SK-N-SH treated with all-trans-retinoic acid at 6 μM for 48 hours (cell line): Measurements from ENCODE around the gene CTR9.

Source experiments
- ATAC-seq: fragments of 200-7000 bp; cut with Tn5 transposase; 3 replicates; pipeline ENCODE4 v1.9.1; 2020; ENCODE audit warnings: mild to moderate bottlenecking, moderate library complexity
- BACH2 ChIP-seq: fragments of 250-450 bp; sonication (Bioruptor Pico); IDR thresholded peaks from 2 replicates; pipeline ENCODE4 v1.9.0; 2021; ENCODE audit warnings: mild to moderate bottlenecking, borderline replicate concordance
- CREB5 ChIP-seq: fragments of 250-450 bp; sonication (Bioruptor Pico); IDR thresholded peaks from 2 replicates; pipeline ENCODE4 v1.5.1; 2020; ENCODE audit warnings: low read depth, mild to moderate bottlenecking, moderate library complexity
- CSRNP3 ChIP-seq: fragments of 250-450 bp; sonication (Bioruptor Pico); IDR thresholded peaks from 2 replicates; pipeline ENCODE4 v1.5.1; 2021; ENCODE audit warnings: mild to moderate bottlenecking, moderate library complexity
- ESRRG ChIP-seq: fragments of 250-450 bp; sonication (Bioruptor Pico); IDR thresholded peaks from 2 replicates; pipeline ENCODE4 v1.6.1; 2021; ENCODE audit warnings: mild to moderate bottlenecking
- GLIS3 ChIP-seq: fragments of 250-450 bp; sonication (Bioruptor Pico); IDR thresholded peaks from 2 replicates; pipeline ENCODE4 v1.5.0; 2020; ENCODE audit warnings: mild to moderate bottlenecking, moderate library complexity
- ISL1 ChIP-seq: fragments of 250-450 bp; sonication (Bioruptor Pico); IDR thresholded peaks from 2 replicates; pipeline ENCODE4 v2.1.2; 2022; ENCODE audit warnings: mild to moderate bottlenecking, moderate library complexity
- OSR1 ChIP-seq: fragments of 250-450 bp; sonication (Bioruptor Pico); IDR thresholded peaks from 2 replicates; pipeline ENCODE4 v1.8.0; 2022; ENCODE audit warnings: moderate library complexity, mild to moderate bottlenecking, inconsistent platforms
- PATZ1 ChIP-seq: fragments of 250-450 bp; sonication (Bioruptor Pico); IDR thresholded peaks from 2 replicates; pipeline ENCODE4 v1.8.0; 2020; ENCODE audit warnings: mild to moderate bottlenecking, moderate library complexity, borderline replicate concordance
- POU6F1 ChIP-seq: fragments of 250-450 bp; sonication (Bioruptor Pico); IDR thresholded peaks from 2 replicates; pipeline ENCODE4 v1.8.0; 2021; ENCODE audit warnings: low read depth, mild to moderate bottlenecking, moderate library complexity, borderline replicate concordance
- PPARA ChIP-seq: fragments of 250-450 bp; sonication (Bioruptor Pico); IDR thresholded peaks from 2 replicates; pipeline ENCODE4 v1.5.0; 2020; ENCODE audit warnings: mild to moderate bottlenecking, borderline replicate concordance
- RARB ChIP-seq: fragments of 250-450 bp; sonication (Bioruptor Pico); IDR thresholded peaks from 2 replicates; pipeline ENCODE4 v1.8.0; 2021; ENCODE audit warnings: mild to moderate bottlenecking, moderate library complexity
- TCF4 ChIP-seq: fragments of 250-450 bp; sonication (Bioruptor Pico); IDR thresholded peaks from 2 replicates; pipeline ENCODE4 v1.8.0; 2021; ENCODE audit warnings: mild to moderate bottlenecking, moderate library complexity, borderline replicate concordance
- TOX ChIP-seq: fragments of 250-450 bp; sonication (Bioruptor Pico); IDR thresholded peaks from 2 replicates; pipeline ENCODE4 v1.8.0; 2021; ENCODE audit warnings: mild to moderate bottlenecking, moderate library complexity, borderline replicate concordance
- TSHZ2 ChIP-seq: fragments of 250-450 bp; sonication (Bioruptor Pico); IDR thresholded peaks from 2 replicates; pipeline ENCODE4 v1.5.0; 2020; ENCODE audit warnings: mild to moderate bottlenecking, moderate library complexity
- ZC3H10 ChIP-seq: fragments of 250-450 bp; sonication (Bioruptor Pico); IDR thresholded peaks from 2 replicates; pipeline ENCODE4 v1.5.1; 2021; ENCODE audit warnings: mild to moderate bottlenecking, moderate library complexity
- ZFP3 ChIP-seq: fragments of 250-450 bp; sonication (Bioruptor Pico); IDR thresholded peaks from 2 replicates; pipeline ENCODE4 v1.5.0; 2020; ENCODE audit warnings: mild to moderate bottlenecking, moderate library complexity
- ZFP30 ChIP-seq: fragments of 450-650 bp; formaldehyde crosslinking; IDR thresholded peaks from 2 replicates; pipeline ENCODE4 v1.5.0; 2022; ENCODE audit warnings: mild to moderate bottlenecking, moderate library complexity
- ZNF565 ChIP-seq: fragments of 450-650 bp; formaldehyde crosslinking; conservative IDR thresholded peaks from 2 replicates; pipeline ENCODE4 v1.5.0; 2020; ENCODE audit warnings: low read depth, mild to moderate bottlenecking, moderate library complexity
- ZNF70 ChIP-seq: fragments of 450-650 bp; formaldehyde crosslinking; IDR thresholded peaks from 2 replicates; pipeline ENCODE4 v1.5.0; 2020; ENCODE audit warnings: mild to moderate bottlenecking, moderate library complexity
- ZNF8 ChIP-seq: fragments of 450-650 bp; formaldehyde crosslinking; IDR thresholded peaks from 2 replicates; pipeline ENCODE4 v1.5.0; 2020; ENCODE audit warnings: mild to moderate bottlenecking, moderate library complexity

Gene CTR9

GRCh38 chr11:10727146-10727851, 23.7 kb upstream of the CTR9 start (continued):
- TF ChIP-seq TSHZ2 (CRISPR knock-in tag) (no peak), ESRRG (CRISPR knock-in tag) (no peak), BACH2 (CRISPR knock-in tag) (no peak), OSR1 (CRISPR knock-in tag) (no peak), PPARA (CRISPR knock-in tag) (no peak), RARB (CRISPR knock-in tag) (no peak)

GRCh38 chr11:10728154-10728553, 22.9 kb upstream of the CTR9 start:
- TF ChIP-seq ZNF565 (CRISPR knock-in tag) (no peak), CREB5 (CRISPR knock-in tag) (no peak), POU6F1 (no peak), ISL1 (CRISPR knock-in tag) (no peak), ZNF8 (CRISPR knock-in tag) (no peak), ZFP3 (CRISPR knock-in tag) (no peak), CSRNP3 (CRISPR knock-in tag) (no peak), ZNF70 (no peak), ESRRG (CRISPR knock-in tag) (no peak)
- ATAC-seq = no peak

- TF ChIP-seq TCF4 (CRISPR knock-in tag) (no peak), TSHZ2 (CRISPR knock-in tag) (no peak)
- peak; percentile 56; the same call in 2 of the 3 replicates for ATAC-seq
Observed at GRCh38 chr11:10728789-10729472, 22.1 kb upstream of the CTR9 start.

GRCh38 chr11:10730151-10730550, 20.9 kb upstream of the CTR9 start:
- TF ChIP-seq ZC3H10 (no peak), GLIS3 (CRISPR knock-in tag) (no peak), ZFP30 (no peak), BACH2 (CRISPR knock-in tag) (no peak), RARB (CRISPR knock-in tag) (no peak), TOX (CRISPR knock-in tag) (no peak), PPARA (CRISPR knock-in tag) (no peak), CREB5 (CRISPR knock-in tag) (no peak), ESRRG (CRISPR knock-in tag) (no peak), PATZ1 (CRISPR knock-in tag) (no peak), ZNF70 (no peak)
- ATAC-seq = no peak
